Measurements from ENCODE around the gene RNF215.

DNA sequence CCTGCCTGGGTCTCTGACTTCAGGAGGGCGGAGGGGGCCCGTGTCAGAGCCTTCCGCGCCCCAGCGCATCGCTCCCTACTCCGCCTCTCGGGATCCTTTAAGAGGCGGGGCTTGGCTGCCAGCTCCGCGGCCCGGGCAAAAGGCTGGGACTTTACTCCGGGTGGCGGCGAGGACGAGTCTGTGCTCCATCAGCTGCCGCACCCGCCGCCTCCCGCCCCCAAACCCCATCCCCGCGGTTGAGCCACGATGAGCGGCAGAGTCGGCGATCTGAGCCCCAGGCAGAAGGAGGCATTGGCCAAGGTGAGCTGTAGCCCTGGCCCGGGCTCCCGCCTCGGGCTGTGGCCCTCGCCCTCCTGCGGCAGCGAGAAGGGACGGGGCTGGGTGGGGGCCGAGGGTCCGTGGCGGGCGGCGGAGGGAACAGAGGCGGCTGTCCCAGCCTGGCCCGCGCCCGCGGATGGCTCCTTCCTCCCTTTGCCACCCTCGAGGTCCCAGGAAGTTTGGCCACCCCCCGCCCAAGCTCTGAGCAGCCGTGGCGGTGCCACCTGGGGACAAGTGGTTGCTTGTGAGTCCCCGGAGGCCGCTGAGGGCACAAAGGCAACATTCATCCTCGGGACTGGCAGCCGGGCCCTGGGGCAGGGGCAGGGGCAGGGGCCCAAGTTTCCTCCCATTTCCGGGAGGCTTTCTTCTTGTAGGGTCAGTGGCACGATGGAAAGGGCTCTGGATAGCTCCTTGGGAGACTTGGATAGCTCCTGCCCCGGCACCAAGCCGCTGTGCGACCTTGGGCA, 9.9 kb upstream of the RNF215 start, which contains the start of gene SEC14L2:
- TF ChIP-seq FOXA1 (IDR thresholded peaks at IDR 0.05) (no peak), FOXM1 (IDR thresholded peaks at IDR 0.05; ENCODE audit: borderline replicate concordance) (no peak)

Data from HEK293T (cell line).